Measurements from ENCODE around the gene FLNB. TPM values are rescaled to one million over a fixed set of nuclear protein-coding genes. Genes with fewer than 3 reads are reported as not detected.

The FLNB gene
- total and polyA plus RNA-seq, 2 of the 13 experiments (the other 11 are each of a cell fraction or from before 2014, with no cell fraction given): 106 to 130 TPM

- peak; percentile 42 for ATAC-seq
- Histone ChIP-seq H3K4me3 (replicated peaks in 1 of 3; ENCODE audit: insufficient read depth in 1 of 3, low read depth in 2 of 3, low read length in 3 of 3) (peak overlapping the region in 1 of 3 experiments; percentile 20; a peak in 1 of 6 replicates), H4K20me1 (ENCODE audit: insufficient read depth, low read length) (0 out of 2 replicates have a peak, but pooled peaks cover 8% of the 10 kb centered on the region), H3K9me3 (ENCODE audit: low read length) (no peaks in the 10 kb centered on the region), H2AFZ (ENCODE audit: low read length) (no peak overlapping the region), H3K27ac (ENCODE audit: extremely low read length, insufficient read depth, low read length) (peak overlapping the region; percentile 96), H3K36me3 (replicated peaks in 1 of 2; ENCODE audit: control insufficient read depth in 1 of 2, insufficient read depth in 2 of 2, low read length in 2 of 2) (peaks cover 0 to 10% of the 10 kb centered on the region in 2 experiments; a peak in 1 of 5 replicates), H3K79me2 (ENCODE audit: insufficient read depth, low read length) (peaks cover 99% of the 10 kb centered on the region), H3K4me1 (ENCODE audit: insufficient read depth, low read length) (peaks cover 96% of the 10 kb centered on the region), H3K9ac (ENCODE audit: insufficient read depth, low read depth, low read length) (peak overlapping the region; percentile 66), H3K27me3 (ENCODE audit: control insufficient read depth in 1 of 2, insufficient read depth in 2 of 2, low read length in 2 of 2) (no peaks in the 10 kb centered on the region), H3K4me2 (ENCODE audit: low read depth, low read length) (peak overlapping the region; percentile 58)
- no TSS peak for BruUV-seq (replicated peaks)
- FAIRE-seq: no peak
- in situ Hi-C loops (cut with HindIII; ENCODE audit: extremely low pct_ligation_motif_present, low pct_unique_long_range_greater_than_20kb) (no loop called here), intact Hi-C loops (cut with micrococcal nuclease; ENCODE audit: unreplicated experiment) (no loop called here)
- 38% methylated on average over 4 of the region's 8 CpGs for WGBS (ENCODE audit: low lambda C conversion rate)
- peak; percentile 83 for DNase-seq (ENCODE audit: low spot score)
- ChIA-PET CTCF (ENCODE audit: low intra/inter-chr PET ratio, low total read pairs) (no interaction called here), POLR2A (interaction anchor here (0.6 to 3.5 kb wide), 10 partner anchors 8 to 253 kb away, joined by 3 to 33 read pairs (median 4); partner anchors contain the start of genes HTD2 and RPP14)
- TF ChIP-seq ZNF124 (CRISPR knock-in tag; IDR thresholded peaks at IDR 0.05) (no peak), KDM5B (CRISPR knock-in tag; IDR thresholded peaks at IDR 0.05; ENCODE audit: borderline replicate concordance) (no peak), HNRNPH1 (optimal IDR thresholded peaks at IDR 0.05; ENCODE audit: low read depth, low read length) (no peak), ZNF451 (CRISPR knock-in tag; IDR thresholded peaks at IDR 0.05) (no peak), ZNF468 (CRISPR knock-in tag; IDR thresholded peaks at IDR 0.05) (no peak), ZKSCAN1 (IDR thresholded peaks at IDR 0.05; ENCODE audit: low read length) (no peak), CREBL2 (CRISPR knock-in tag; IDR thresholded peaks at IDR 0.05; ENCODE audit: borderline replicate concordance) (no peak), MAFF (IDR thresholded peaks at IDR 0.05; ENCODE audit: low read depth, low read length) (peak; percentile 50; the same call in 1 of the 2 replicates), CC2D1A (CRISPR knock-in tag; IDR thresholded peaks at IDR 0.05) (no peak), SOX5 (CRISPR knock-in tag; IDR thresholded peaks at IDR 0.05; ENCODE audit: borderline replicate concordance) (no peak), ARNT (IDR thresholded peaks at IDR 0.05) (no peak), RXRA (CRISPR knock-in tag; IDR thresholded peaks at IDR 0.05) (peak; percentile 28; the same call in 1 of the 2 replicates), SNRNP70 (IDR thresholded peaks at IDR 0.05; ENCODE audit: low read depth, low read length) (no peak), CCDC6 (CRISPR knock-in tag; IDR thresholded peaks at IDR 0.05) (no peak), ZNF777 (CRISPR knock-in tag; IDR thresholded peaks at IDR 0.05) (no peak), PBX2 (CRISPR knock-in tag; IDR thresholded peaks at IDR 0.05) (no peak), MIXL1 (CRISPR knock-in tag; IDR thresholded peaks at IDR 0.05) (0 out of 2 replicates have a peak, but pooled peaks have one; percentile 17), TEAD2 (CRISPR knock-in tag; IDR thresholded peaks at IDR 0.05) (no peak), FOXK2 (IDR thresholded peaks at IDR 0.05) (no peak), ZNF879 (CRISPR knock-in tag; IDR thresholded peaks at IDR 0.05) (no peak), ZC3H4 (CRISPR knock-in tag; IDR thresholded peaks at IDR 0.05; ENCODE audit: borderline replicate concordance) (no peak), ZNF337 (CRISPR knock-in tag; IDR thresholded peaks at IDR 0.05; ENCODE audit: borderline replicate concordance, low read depth) (no peak), ZNF747 (CRISPR knock-in tag; IDR thresholded peaks at IDR 0.05; ENCODE audit: borderline replicate concordance) (no peak), IRF1 (CRISPR knock-in tag; IDR thresholded peaks at IDR 0.05; ENCODE audit: low read depth) (no peak)
Measured at GRCh38 chr3:58052373-58053273, 44.4 kb downstream of the FLNB start.
